ENCODE measurements around the gene SMIM35.

The SMIM35 gene

DNA sequence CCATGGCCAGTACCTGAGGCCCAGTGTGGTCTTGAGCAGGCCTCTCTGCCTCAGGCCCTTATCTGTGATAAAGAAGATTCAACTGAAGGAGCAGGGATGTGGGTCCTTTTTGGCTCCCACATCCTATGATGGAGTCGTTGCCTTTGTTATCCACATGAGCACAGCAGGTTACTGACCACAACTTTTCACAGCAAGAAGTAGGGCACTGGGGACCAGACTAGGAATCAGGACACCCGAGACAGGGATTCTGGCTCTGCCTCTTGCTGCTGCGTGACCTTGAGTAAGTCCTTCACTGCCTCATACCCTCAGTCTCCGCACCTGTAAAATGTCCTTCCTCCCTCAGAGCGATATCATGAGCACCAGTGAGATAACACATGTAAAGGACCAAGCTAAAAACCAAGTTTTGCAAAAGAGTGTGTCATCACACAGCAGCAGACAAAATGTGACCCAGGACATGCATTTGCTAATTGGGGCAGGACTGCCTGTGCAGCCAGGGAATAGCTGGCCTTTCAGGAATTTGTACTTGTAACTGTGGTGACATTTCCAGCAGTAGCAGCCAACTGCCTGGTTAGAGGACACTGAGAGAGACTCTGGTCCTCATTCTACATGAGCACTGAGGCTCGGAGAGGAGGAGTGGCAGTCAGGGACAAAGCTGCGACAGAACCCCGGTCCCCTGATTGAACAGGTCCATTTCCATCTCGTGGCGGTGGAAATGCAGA lies 13.2 kb upstream of the SMIM35 start:
- Histone ChIP-seq H3K36me3 (ENCODE audit: control insufficient read depth, low read length) (no peaks in the 10 kb centered on the region), H3K27me3 (ENCODE audit: control insufficient read depth, low read length) (peaks cover 17% of the 10 kb centered on the region), H3K4me2 (ENCODE audit: low read length) (no peak overlapping the region), H3K4me3 (ENCODE audit: low read length) (no peak overlapping the region), H3F3A (ENCODE audit: control insufficient read depth, insufficient read depth) (no peaks in the 10 kb centered on the region), H3K4me1 (ENCODE audit: control insufficient read depth, low read length) (no peaks in the 10 kb centered on the region), H3K79me2 (ENCODE audit: control insufficient read depth, low read length) (no peaks in the 10 kb centered on the region), H3K27ac (ENCODE audit: low read depth, low read length) (no peak overlapping the region), H3K9me3 (ENCODE audit: control insufficient read depth, insufficient read depth, low read length) (no peaks in the 10 kb centered on the region), H4K20me1 (ENCODE audit: control insufficient read depth, insufficient read depth, low read depth, low read length) (no peaks in the 10 kb centered on the region), H3K9me2 (replicated peaks; ENCODE audit: control insufficient read depth, low read length) (no peaks in the 10 kb centered on the region)
- no peak for TF ChIP-seq EZH2phosphoT487 (IDR thresholded peaks at IDR 0.05; ENCODE audit: borderline replicate concordance, low read length)
- TF ChIP-seq CTCF (IDR thresholded peaks at IDR 0.05; ENCODE audit: low read depth, low read length, poor library complexity, severe bottlenecking) = no peak

DNA sequence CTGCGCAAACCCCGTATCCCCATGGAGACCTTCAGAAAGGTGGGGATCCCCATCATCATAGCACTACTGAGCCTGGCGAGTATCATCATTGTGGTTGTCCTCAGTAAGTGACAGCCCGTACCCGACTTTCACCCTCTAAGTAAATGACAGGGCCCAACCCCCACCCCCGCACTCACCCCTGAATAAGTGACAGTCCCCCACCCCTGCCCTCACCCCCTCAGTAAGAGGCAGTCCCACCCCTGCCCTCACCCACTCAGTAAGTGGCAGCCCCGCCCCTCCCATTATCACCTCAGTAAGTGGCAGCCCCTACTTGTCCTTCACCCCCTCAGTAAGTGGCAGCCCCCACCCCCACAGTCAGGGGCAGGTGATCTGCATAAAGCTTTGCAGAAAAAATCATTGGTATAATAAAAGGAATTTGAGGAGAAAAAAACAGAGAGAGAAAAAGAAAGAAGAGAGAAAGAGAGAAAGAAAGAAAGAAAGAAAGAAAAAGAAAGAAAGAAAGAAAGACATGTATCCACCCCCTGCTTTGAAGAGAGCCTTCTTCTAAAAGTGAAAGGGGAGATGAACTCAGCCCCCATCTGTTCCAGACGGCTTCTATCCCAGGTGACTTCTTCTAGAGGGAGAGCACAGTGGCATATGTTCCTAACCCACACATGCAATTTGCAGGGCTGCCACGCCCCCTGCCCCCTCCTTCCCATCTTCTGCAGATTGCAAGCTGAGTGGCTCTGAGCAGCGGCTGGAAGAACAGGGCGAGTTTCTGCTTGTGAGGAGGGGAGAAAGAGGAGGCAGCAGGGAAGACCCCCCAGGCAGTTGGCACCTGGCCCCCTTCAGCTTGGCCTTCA lies 12.5 kb upstream of the SMIM35 start:
- Histone ChIP-seq H3K4me3 (ENCODE audit: low read length) (no peak overlapping the region), H3K27me3 (ENCODE audit: control insufficient read depth, low read length) (peaks cover 14% of the 10 kb centered on the region), H3K79me2 (ENCODE audit: control insufficient read depth, low read length) (no peaks in the 10 kb centered on the region), H3K4me2 (ENCODE audit: low read length) (no peak overlapping the region), H3K36me3 (ENCODE audit: control insufficient read depth, low read length) (no peaks in the 10 kb centered on the region), H3K9me2 (replicated peaks; ENCODE audit: control insufficient read depth, low read length) (no peaks in the 10 kb centered on the region), H3F3A (ENCODE audit: control insufficient read depth, insufficient read depth) (no peaks in the 10 kb centered on the region), H3K27ac (ENCODE audit: low read depth, low read length) (no peak overlapping the region), H3K9me3 (ENCODE audit: control insufficient read depth, insufficient read depth, low read length) (no peaks in the 10 kb centered on the region), H4K20me1 (ENCODE audit: control insufficient read depth, insufficient read depth, low read depth, low read length) (no peaks in the 10 kb centered on the region), H3K4me1 (ENCODE audit: control insufficient read depth, low read length) (no peaks in the 10 kb centered on the region)
- TF ChIP-seq CTCF (IDR thresholded peaks at IDR 0.05; ENCODE audit: low read depth, low read length, poor library complexity, severe bottlenecking) = no peak
- no peak for TF ChIP-seq EZH2phosphoT487 (IDR thresholded peaks at IDR 0.05; ENCODE audit: borderline replicate concordance, low read length)

- H3K27ac ChIP-seq (ENCODE audit: low read depth, low read length) = no peak overlapping the region
- H3K36me3 ChIP-seq (ENCODE audit: control insufficient read depth, low read length) = no peaks in the 10 kb centered on the region
- H4K20me1 ChIP-seq (ENCODE audit: control insufficient read depth, insufficient read depth, low read depth, low read length) = no peaks in the 10 kb centered on the region
- TF ChIP-seq EZH2phosphoT487 (IDR thresholded peaks at IDR 0.05; ENCODE audit: borderline replicate concordance, low read length) (no peak), CTCF (IDR thresholded peaks at IDR 0.05; ENCODE audit: low read depth, low read length, poor library complexity, severe bottlenecking) (no peak)
- no peaks in the 10 kb centered on the region for H3K9me3 ChIP-seq (ENCODE audit: control insufficient read depth, insufficient read depth, low read length)
- H3F3A ChIP-seq (ENCODE audit: control insufficient read depth, insufficient read depth) = no peaks in the 10 kb centered on the region
- H3K4me1 ChIP-seq (ENCODE audit: control insufficient read depth, low read length) = no peaks in the 10 kb centered on the region
- H3K4me2 ChIP-seq (ENCODE audit: low read length) = no peak overlapping the region
- H3K4me3 ChIP-seq (ENCODE audit: low read length) = no peak overlapping the region
- no peaks in the 10 kb centered on the region for H3K79me2 ChIP-seq (ENCODE audit: control insufficient read depth, low read length)
- no peaks in the 10 kb centered on the region for H3K9me2 ChIP-seq (replicated peaks; ENCODE audit: control insufficient read depth, low read length)
- H3K27me3 ChIP-seq (ENCODE audit: control insufficient read depth, low read length) = peaks cover 13% of the 10 kb centered on the region
Observed at GRCh38 chr11:118095967-118096367, 9.2 kb upstream of the SMIM35 start.

Data from DOHH2 (cell line).